Astrocyte of the spinal cord (primary cell): ENCODE measurements around the gene ELOF1.

Experiments
- DNase-seq: peaks from one replicate; pipeline ENCODE4 v3.0.0; 2011; ENCODE audit warnings: low read depth, low spot score
- H3K4me3 ChIP-seq: 2 replicates; pipeline ENCODE4 v1.5.1; 2011; ENCODE audit warnings: low read depth, mild to moderate bottlenecking, low read length, moderate library complexity
- in situ Hi-C: cut with HindIII; loops from 2 replicates; pipeline ENCODE4 v1.10.0; 2017; ENCODE audit warnings: low sequenced_read_pairs
- TF ChIP-seq, protein P1 (sequence below): IDR thresholded peaks from 2 replicates; pipeline ENCODE4 v1.5.1; 2012; ENCODE audit warnings: low read depth, mild to moderate bottlenecking, low read length, inconsistent platforms

ELOF1 gene

DNA sequence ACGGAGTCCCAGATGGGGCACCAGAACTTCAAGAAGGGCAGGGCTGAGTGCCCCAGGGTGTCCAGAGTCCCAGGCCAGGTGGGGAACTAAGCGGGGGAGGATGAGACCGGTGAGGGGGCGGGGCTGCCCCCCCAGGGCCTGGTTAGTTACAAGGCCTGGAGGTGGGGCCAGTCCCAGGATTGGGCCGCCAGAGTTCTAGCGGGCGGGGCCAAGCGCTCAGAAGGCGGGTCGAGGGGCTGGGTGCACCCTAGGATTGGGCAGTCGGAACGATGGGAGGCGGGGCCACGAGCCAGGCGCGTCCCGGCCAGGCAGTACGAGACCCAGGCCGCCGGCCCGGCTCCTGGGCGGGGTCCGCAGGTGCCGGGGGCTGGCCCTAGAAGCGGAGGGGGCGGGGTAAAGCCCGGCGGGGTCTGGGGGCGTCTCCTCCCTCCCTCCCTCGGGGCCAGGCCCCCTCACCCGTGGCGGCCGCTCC lies 54.0 kb downstream of the ELOF1 start:
- in situ Hi-C loops = no loop called here
- TF ChIP-seq, protein P1, sequence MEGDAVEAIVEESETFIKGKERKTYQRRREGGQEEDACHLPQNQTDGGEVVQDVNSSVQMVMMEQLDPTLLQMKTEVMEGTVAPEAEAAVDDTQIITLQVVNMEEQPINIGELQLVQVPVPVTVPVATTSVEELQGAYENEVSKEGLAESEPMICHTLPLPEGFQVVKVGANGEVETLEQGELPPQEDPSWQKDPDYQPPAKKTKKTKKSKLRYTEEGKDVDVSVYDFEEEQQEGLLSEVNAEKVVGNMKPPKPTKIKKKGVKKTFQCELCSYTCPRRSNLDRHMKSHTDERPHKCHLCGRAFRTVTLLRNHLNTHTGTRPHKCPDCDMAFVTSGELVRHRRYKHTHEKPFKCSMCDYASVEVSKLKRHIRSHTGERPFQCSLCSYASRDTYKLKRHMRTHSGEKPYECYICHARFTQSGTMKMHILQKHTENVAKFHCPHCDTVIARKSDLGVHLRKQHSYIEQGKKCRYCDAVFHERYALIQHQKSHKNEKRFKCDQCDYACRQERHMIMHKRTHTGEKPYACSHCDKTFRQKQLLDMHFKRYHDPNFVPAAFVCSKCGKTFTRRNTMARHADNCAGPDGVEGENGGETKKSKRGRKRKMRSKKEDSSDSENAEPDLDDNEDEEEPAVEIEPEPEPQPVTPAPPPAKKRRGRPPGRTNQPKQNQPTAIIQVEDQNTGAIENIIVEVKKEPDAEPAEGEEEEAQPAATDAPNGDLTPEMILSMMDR = no peak
- peak; percentile 95 for DNase-seq
- peak overlapping the region; percentile 53 for H3K4me3 ChIP-seq

DNA sequence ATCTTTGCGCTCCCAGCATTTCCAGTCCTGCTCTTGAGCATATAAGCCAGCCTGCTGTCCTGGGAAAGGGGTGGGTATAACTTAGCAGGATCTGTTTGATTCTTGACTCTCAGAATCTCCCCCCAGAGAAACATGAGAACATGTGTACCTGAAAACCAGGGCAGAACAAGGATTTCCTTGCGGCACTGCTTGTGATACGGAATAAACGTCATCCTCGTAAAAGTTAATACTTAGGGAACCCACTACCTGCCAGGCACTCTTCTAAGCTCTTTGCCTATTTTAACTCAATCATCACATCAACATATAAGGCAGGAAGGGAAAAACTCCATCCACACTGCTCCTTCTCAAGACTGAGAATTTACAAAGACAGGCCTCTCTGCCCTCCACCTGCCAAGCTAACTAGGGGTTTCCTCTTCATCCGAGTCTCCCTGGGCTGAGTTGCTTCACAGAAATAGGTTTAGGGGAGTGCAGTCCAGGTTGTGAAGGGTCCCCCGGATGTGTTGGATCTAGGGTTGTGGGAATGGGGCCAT lies 54.5 kb downstream of the ELOF1 start:
- no peak for DNase-seq
- peak overlapping the region; percentile 53 for H3K4me3 ChIP-seq
- TF ChIP-seq, protein P1 = no peak
- in situ Hi-C loops = no loop called here
